Suprapubic skin (tissue), 4 donors: ENCODE measurements around the gene CYP51A1.

ENCODE experiments used
- POLR2A ChIP-seq, 2 donors: fragments of 450-650 bp; IDR thresholded peaks; one replicate each; pipeline ENCODE4 v1.6.1; 2017; ENCODE audit warnings: antibody characterized with exemption in 2 of 2, mild to moderate bottlenecking in 2 of 2, moderate library complexity in 2 of 2
- POLR2AphosphoS5 ChIP-seq, 3 donors: sonication (generic); formaldehyde crosslinking; IDR thresholded peaks; one replicate each; pipeline ENCODE4 v1.6.1; 2017; ENCODE audit warnings: antibody characterized with exemption in 3 of 3
- TF ChIP-seq, protein P1 (sequence below), 2 donors: fragments of 200-600 bp in 1 of 2; fragments of 450-650 bp in 1 of 2; sonication (generic) in 1 of 2; IDR thresholded peaks; one replicate each; pipeline ENCODE4 v1.5.1; 2016 to 2019; ENCODE audit warnings: antibody characterized with exemption in 2 of 2, mild to moderate bottlenecking in 1 of 2, moderate library complexity in 1 of 2

DNA sequence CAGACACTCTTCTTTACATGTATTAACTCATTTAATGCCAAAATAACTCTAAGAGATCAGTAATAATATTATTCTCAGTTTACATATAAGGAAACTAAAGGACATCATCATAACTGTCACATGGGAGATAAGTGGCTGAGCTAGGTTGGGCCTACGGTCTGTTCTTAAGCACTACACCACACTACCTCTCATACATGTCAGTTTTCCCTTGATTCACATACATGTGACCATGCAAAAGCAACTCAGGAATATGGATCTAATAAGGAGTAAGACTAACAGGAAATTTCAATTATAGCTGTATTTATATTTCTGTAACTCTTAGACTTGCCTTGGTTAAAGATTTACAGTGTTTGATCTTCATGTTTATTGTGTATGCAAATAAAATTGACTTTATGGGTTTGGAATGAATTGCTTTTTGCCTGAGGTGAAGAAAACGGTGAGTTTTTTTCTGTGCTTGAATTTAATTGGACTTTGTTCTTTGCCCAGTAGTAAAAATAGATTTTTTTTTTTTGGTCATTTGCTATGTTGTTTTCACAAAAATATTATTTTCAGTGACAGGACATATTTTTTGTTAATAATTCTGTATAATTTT, 69.7 kb downstream of the CYP51A1 start:
- no peak for TF ChIP-seq POLR2AphosphoS5 (IDR thresholded peaks at IDR 0.05)
- TF ChIP-seq, protein P1, sequence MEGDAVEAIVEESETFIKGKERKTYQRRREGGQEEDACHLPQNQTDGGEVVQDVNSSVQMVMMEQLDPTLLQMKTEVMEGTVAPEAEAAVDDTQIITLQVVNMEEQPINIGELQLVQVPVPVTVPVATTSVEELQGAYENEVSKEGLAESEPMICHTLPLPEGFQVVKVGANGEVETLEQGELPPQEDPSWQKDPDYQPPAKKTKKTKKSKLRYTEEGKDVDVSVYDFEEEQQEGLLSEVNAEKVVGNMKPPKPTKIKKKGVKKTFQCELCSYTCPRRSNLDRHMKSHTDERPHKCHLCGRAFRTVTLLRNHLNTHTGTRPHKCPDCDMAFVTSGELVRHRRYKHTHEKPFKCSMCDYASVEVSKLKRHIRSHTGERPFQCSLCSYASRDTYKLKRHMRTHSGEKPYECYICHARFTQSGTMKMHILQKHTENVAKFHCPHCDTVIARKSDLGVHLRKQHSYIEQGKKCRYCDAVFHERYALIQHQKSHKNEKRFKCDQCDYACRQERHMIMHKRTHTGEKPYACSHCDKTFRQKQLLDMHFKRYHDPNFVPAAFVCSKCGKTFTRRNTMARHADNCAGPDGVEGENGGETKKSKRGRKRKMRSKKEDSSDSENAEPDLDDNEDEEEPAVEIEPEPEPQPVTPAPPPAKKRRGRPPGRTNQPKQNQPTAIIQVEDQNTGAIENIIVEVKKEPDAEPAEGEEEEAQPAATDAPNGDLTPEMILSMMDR (IDR thresholded peaks at IDR 0.05), result no peak
- no peak for TF ChIP-seq POLR2A (IDR thresholded peaks at IDR 0.05)
